Muscle of back (tissue), 13 donors: Measurements from ENCODE around the gene LARP4B. TPM values are rescaled to one million over a fixed set of nuclear protein-coding genes. Genes with fewer than 3 reads are reported as not detected.

Experiments
- DNase-seq, 3 donors: peaks; one replicate each; pipeline versions ENCODE4 v3.0.0 to v3.0.0-alpha.2; 2013
- long read RNA-seq, 9 donors: transcript quantifications; one replicate each; lab custom pipeline, GENCODE V29; 2026
- polyA plus RNA-seq, 10 donors: library from polyadenylated mRNA; unstranded; fragments of 120-200 nt; gene quantifications; one replicate each; pipeline ENCODE4 v1.2.1, GENCODE V29; 2013; ENCODE audit not compliant: insufficient read length in 10 of 10

Gene LARP4B
- polyA plus RNA-seq, result 10 to 100 TPM; 47.9 to 81.4 (median 59.1) TPM
- long read RNA-seq, donor 1, full-length matches to known transcripts, result 4 of 4 reads
- long read RNA-seq, donor 1, partial matches to known transcripts, result 0 of 4 reads
- long read RNA-seq, donor 1, other reads (novel, unspliced or antisense), result 0 of 4 reads
- long read RNA-seq, donor 2, full-length matches to known transcripts, result 1 of 1 reads
- long read RNA-seq, donor 2, partial matches to known transcripts, result 0 of 1 reads
- long read RNA-seq, donor 2, other reads (novel, unspliced or antisense), result 0 of 1 reads
- long read RNA-seq, donor 3, result 0 reads
- long read RNA-seq, donor 4, full-length matches to known transcripts, result 2 of 2 reads
- long read RNA-seq, donor 4, partial matches to known transcripts, result 0 of 2 reads
- long read RNA-seq, donor 4, other reads (novel, unspliced or antisense), result 0 of 2 reads
- long read RNA-seq, donor 5, full-length matches to known transcripts, result 5 of 5 reads
- long read RNA-seq, donor 5, partial matches to known transcripts, result 0 of 5 reads
- long read RNA-seq, donor 5, other reads (novel, unspliced or antisense), result 0 of 5 reads
- long read RNA-seq, donor 6, full-length matches to known transcripts, result 4 of 4 reads
- long read RNA-seq, donor 6, partial matches to known transcripts, result 0 of 4 reads
- long read RNA-seq, donor 6, other reads (novel, unspliced or antisense), result 0 of 4 reads
- long read RNA-seq, donor 7, full-length matches to known transcripts, result 7 of 7 reads
- long read RNA-seq, donor 7, partial matches to known transcripts, result 0 of 7 reads
- long read RNA-seq, donor 7, other reads (novel, unspliced or antisense), result 0 of 7 reads
- long read RNA-seq, donor 8, full-length matches to known transcripts, result 3 of 3 reads
- long read RNA-seq, donor 8, partial matches to known transcripts, result 0 of 3 reads
- long read RNA-seq, donor 8, other reads (novel, unspliced or antisense), result 0 of 3 reads
- long read RNA-seq, donor 9, result 0 reads

- peak; percentile 99 for DNase-seq
These were observed at the start of gene LARP4B for GRCh38 chr10:931326-932318. TSS of gene LARP4B (minus strand) at chr10:931705. CDS start at chr10:885721, 45,984 bp downstream.

GRCh38 chr10:980468-981093 is 49.1 kb upstream of the LARP4B start:
- DNase-seq, result no peak

- no peak for DNase-seq
These were observed 47.4 kb upstream of the LARP4B start for GRCh38 chr10:978826-979421.

GRCh38 chr10:976316-976715 is 44.8 kb upstream of the LARP4B start:
- no peak for DNase-seq

GRCh38 chr10:974785-975074 is 43.2 kb upstream of the LARP4B start:
- DNase-seq, result no peak

- no peak for DNase-seq
These were observed 42.7 kb upstream of the LARP4B start for GRCh38 chr10:974038-974784.

- DNase-seq, result no peak
These were observed 41.3 kb upstream of the LARP4B start for GRCh38 chr10:972763-973162.

GRCh38 chr10:971613-972012 is 40.1 kb upstream of the LARP4B start:
- DNase-seq, result no peak

GRCh38 chr10:971150-971542 is 39.6 kb upstream of the LARP4B start:
- peak in 2 of 3 donors; percentile 21 to 58 for DNase-seq

GRCh38 chr10:970311-971149 is 39.0 kb upstream of the LARP4B start:
- DNase-seq, result peak in 1 of 3 donors; percentile 23

GRCh38 chr10:969473-970150 is 38.1 kb upstream of the LARP4B start:
- DNase-seq, result no peak

- no peak for DNase-seq
These were observed 37.2 kb upstream of the LARP4B start for GRCh38 chr10:968546-969199.

- no peak for DNase-seq
These were observed 35.1 kb upstream of the LARP4B start for GRCh38 chr10:966466-967235.

- no peak for DNase-seq
These were observed 33.5 kb upstream of the LARP4B start for GRCh38 chr10:964988-965417.

GRCh38 chr10:964321-964987 is 32.9 kb upstream of the LARP4B start:
- DNase-seq, result no peak

- no peak for DNase-seq
These were observed 32.1 kb upstream of the LARP4B start for GRCh38 chr10:963655-964054.
